RWPE2 (cell line): ENCODE results near the gene CNTFR.

Experiments used
- ATAC-seq: fragments of 200-7000 bp; cut with Tn5 transposase; 3 replicates; pipeline ENCODE4 v1.9.1; 2021; ENCODE audit warnings: low read depth
- DNase-seq: peaks from one replicate; pipeline ENCODE4 v3.0.0-alpha.2; 2020; ENCODE audit warnings: low spot score
- H3K27ac ChIP-seq: fragments of 450-650 bp; 2 replicates; pipeline ENCODE4 v1.5.1; 2017; ENCODE audit warnings: mild to moderate bottlenecking; ENCODE audit not compliant: poor library complexity, severe bottlenecking
- H3K27me3 ChIP-seq: fragments of 250-450 bp; sonication (Bioruptor Pico); 2 replicates; pipeline ENCODE4 v1.5.1; 2021; ENCODE audit warnings: mild to moderate bottlenecking, moderate library complexity; ENCODE audit not compliant: insufficient read depth, poor library complexity, severe bottlenecking
- H3K36me3 ChIP-seq: fragments of 250-450 bp; sonication (Bioruptor Pico); 2 replicates; pipeline ENCODE4 v1.5.1; 2020; ENCODE audit warnings: low read depth, mild to moderate bottlenecking, moderate library complexity
- H3K4me1 ChIP-seq: fragments of 250-450 bp; sonication (Bioruptor Pico); 2 replicates; pipeline ENCODE4 v1.5.1; 2021; ENCODE audit warnings: mild to moderate bottlenecking, moderate library complexity; ENCODE audit not compliant: insufficient read depth, poor library complexity, severe bottlenecking
- H3K4me3 ChIP-seq: fragments of 250-450 bp; sonication (Bioruptor Pico); 2 replicates; pipeline ENCODE4 v1.5.1; 2021; ENCODE audit warnings: mild to moderate bottlenecking, moderate library complexity; ENCODE audit not compliant: severe bottlenecking
- H3K9me3 ChIP-seq: fragments of 250-450 bp; sonication (Bioruptor Pico); 2 replicates; pipeline ENCODE4 v1.5.1; 2021; ENCODE audit warnings: mild to moderate bottlenecking, moderate library complexity; ENCODE audit not compliant: severe bottlenecking
- CTCF ChIP-seq: fragments of 450-650 bp; IDR thresholded peaks from one replicate; pipeline ENCODE4 v1.5.1; 2017; ENCODE audit warnings: mild to moderate bottlenecking, moderate library complexity; ENCODE audit not compliant: poor library complexity, severe bottlenecking

CNTFR gene

GRCh38 chr9:34507966-34508365 lies 81.6 kb downstream of the CNTFR start:
- Histone ChIP-seq H3K9me3 (no peaks in the 10 kb centered on the region), H3K27me3 (no peaks in the 10 kb centered on the region), H3K4me1 (no peaks in the 10 kb centered on the region), H3K36me3 (no peaks in the 10 kb centered on the region), H3K27ac (no peak overlapping the region), H3K4me3 (no peak overlapping the region)
- DNase-seq = peak; percentile 13
- no peak for ATAC-seq
- no peak for TF ChIP-seq CTCF

- H3K27me3 ChIP-seq = no peaks in the 10 kb centered on the region
- DNase-seq (peak; percentile 26), ATAC-seq (no peak)
- no peak overlapping the region for H3K4me3 ChIP-seq
- no peaks in the 10 kb centered on the region for H3K9me3 ChIP-seq
- H3K27ac ChIP-seq = no peak overlapping the region
- TF ChIP-seq CTCF = no peak
- no peaks in the 10 kb centered on the region for H3K36me3 ChIP-seq
- no peaks in the 10 kb centered on the region for H3K4me1 ChIP-seq
These were observed 82.0 kb downstream of the CNTFR start for GRCh38 chr9:34507556-34507955.

- H3K27ac ChIP-seq = no peak overlapping the region
- ATAC-seq (no peak), DNase-seq (peak; percentile 23)
- no peaks in the 10 kb centered on the region for H3K4me1 ChIP-seq
- H3K9me3 ChIP-seq = no peaks in the 10 kb centered on the region
- H3K36me3 ChIP-seq = no peaks in the 10 kb centered on the region
- H3K27me3 ChIP-seq = no peaks in the 10 kb centered on the region
- no peak for TF ChIP-seq CTCF
- H3K4me3 ChIP-seq = no peak overlapping the region
These were observed 82.9 kb downstream of the CNTFR start for GRCh38 chr9:34506623-34507022.

- Histone ChIP-seq H3K27me3 (no peaks in the 10 kb centered on the region), H3K4me1 (no peaks in the 10 kb centered on the region), H3K9me3 (no peaks in the 10 kb centered on the region), H3K4me3 (no peak overlapping the region), H3K27ac (no peak overlapping the region), H3K36me3 (no peaks in the 10 kb centered on the region)
- DNase-seq = peak; percentile 20
- no peak for TF ChIP-seq CTCF
- ATAC-seq = no peak
These were observed 84.0 kb downstream of the CNTFR start for GRCh38 chr9:34505370-34506120.

GRCh38 chr9:34503406-34503805 lies 86.1 kb downstream of the CNTFR start:
- peak; percentile 43; the same call in 1 of the 3 replicates for ATAC-seq
- no peaks in the 10 kb centered on the region for H3K27me3 ChIP-seq

More at GRCh38 chr9:34503406-34503805, 86.1 kb downstream of the CNTFR start:
- Histone ChIP-seq H3K27ac (no peak overlapping the region), H3K4me1 (no peaks in the 10 kb centered on the region), H3K9me3 (no peaks in the 10 kb centered on the region), H3K36me3 (no peaks in the 10 kb centered on the region), H3K4me3 (no peak overlapping the region)
- peak; percentile 5 for DNase-seq
- no peak for TF ChIP-seq CTCF
